BE2C (cell line): Measurements from ENCODE around the gene SYK.

Experiments used
- DNase-seq: peaks from one replicate; pipeline ENCODE4 v3.0.0-alpha.2; 2020
- H3K27me3 ChIP-seq: fragments of 250-450 bp; sonication (Bioruptor Pico); 2 replicates; pipeline ENCODE4 v1.5.1; 2020; ENCODE audit warnings: mild to moderate bottlenecking
- H3K36me3 ChIP-seq: fragments of 250-450 bp; sonication (Bioruptor Pico); 2 replicates; pipeline ENCODE4 v1.5.1; 2020; ENCODE audit warnings: mild to moderate bottlenecking
- H3K4me1 ChIP-seq: fragments of 250-450 bp; sonication (Bioruptor Pico); 2 replicates; pipeline ENCODE4 v1.5.1; 2020
- H3K4me3 ChIP-seq: 2 replicates; pipeline ENCODE4 v1.5.1; 2011; ENCODE audit warnings: low read depth, low read length
- H3K9me3 ChIP-seq: fragments of 250-450 bp; sonication (Bioruptor Pico); 2 replicates; pipeline ENCODE4 v1.5.1; 2020
- CTCF ChIP-seq: IDR thresholded peaks from 2 replicates; pipeline ENCODE4 v1.5.1; 2012; ENCODE audit warnings: mild to moderate bottlenecking, low read depth, low read length

The SYK gene

GRCh38 chr9:90826326-90827020 is 24.9 kb downstream of the SYK start:
- H3K9me3 ChIP-seq = no peaks in the 10 kb centered on the region
- no peaks in the 10 kb centered on the region for H3K36me3 ChIP-seq
- TF ChIP-seq CTCF = no peak
- H3K27me3 ChIP-seq = peaks cover 10% of the 10 kb centered on the region
- H3K4me3 ChIP-seq = no peak overlapping the region
- H3K4me1 ChIP-seq = no peaks in the 10 kb centered on the region
- DNase-seq = no peak

GRCh38 chr9:90827181-90827871 is 25.7 kb downstream of the SYK start:
- Histone ChIP-seq H3K9me3 (no peaks in the 10 kb centered on the region), H3K27me3 (peaks cover 10% of the 10 kb centered on the region), H3K4me1 (no peaks in the 10 kb centered on the region), H3K4me3 (no peak overlapping the region), H3K36me3 (no peaks in the 10 kb centered on the region)
- no peak for TF ChIP-seq CTCF
- DNase-seq = no peak

GRCh38 chr9:90830051-90830450 is 28.4 kb downstream of the SYK start:
- Histone ChIP-seq H3K4me1 (no peaks in the 10 kb centered on the region), H3K4me3 (no peak overlapping the region), H3K27me3 (peaks cover 10% of the 10 kb centered on the region), H3K36me3 (no peaks in the 10 kb centered on the region), H3K9me3 (no peaks in the 10 kb centered on the region)
- no peak for DNase-seq
- TF ChIP-seq CTCF = no peak

GRCh38 chr9:90830977-90831376 is 29.4 kb downstream of the SYK start:
- Histone ChIP-seq H3K27me3 (peaks cover 10% of the 10 kb centered on the region), H3K36me3 (no peaks in the 10 kb centered on the region), H3K4me3 (no peak overlapping the region), H3K4me1 (no peaks in the 10 kb centered on the region), H3K9me3 (no peaks in the 10 kb centered on the region)
- TF ChIP-seq CTCF = no peak
- DNase-seq = no peak

- Histone ChIP-seq H3K4me3 (no peak overlapping the region), H3K36me3 (no peaks in the 10 kb centered on the region), H3K9me3 (no peaks in the 10 kb centered on the region), H3K27me3 (peaks cover 9% of the 10 kb centered on the region), H3K4me1 (no peaks in the 10 kb centered on the region)
- no peak for TF ChIP-seq CTCF
- no peak for DNase-seq
Observed at GRCh38 chr9:90832261-90832660, 30.6 kb downstream of the SYK start.

- no peaks in the 10 kb centered on the region for H3K27me3 ChIP-seq
- H3K9me3 ChIP-seq = no peaks in the 10 kb centered on the region
- H3K36me3 ChIP-seq = no peaks in the 10 kb centered on the region
- H3K4me1 ChIP-seq = no peaks in the 10 kb centered on the region
- H3K4me3 ChIP-seq = no peak overlapping the region
- TF ChIP-seq CTCF = no peak
- no peak for DNase-seq
Observed at GRCh38 chr9:90834828-90835595, 33.4 kb downstream of the SYK start.
